B cell (primary cell): Measurements from ENCODE around the gene BACH2.

Experiments
- EZH2 ChIP-seq: IDR thresholded peaks from 2 replicates; pipeline ENCODE4 v1.6.1; 2012; ENCODE audit warnings: borderline replicate concordance, low read depth, mild to moderate bottlenecking, moderate library complexity, low read length; ENCODE audit not compliant: insufficient read depth, poor library complexity, severe bottlenecking
- TF ChIP-seq, protein P1 (sequence below): fragments of 200-600 bp; IDR thresholded peaks from one replicate; pipeline ENCODE4 v1.8.0; 2022; ENCODE audit warnings: antibody characterized with exemption, mild to moderate bottlenecking

DNA sequence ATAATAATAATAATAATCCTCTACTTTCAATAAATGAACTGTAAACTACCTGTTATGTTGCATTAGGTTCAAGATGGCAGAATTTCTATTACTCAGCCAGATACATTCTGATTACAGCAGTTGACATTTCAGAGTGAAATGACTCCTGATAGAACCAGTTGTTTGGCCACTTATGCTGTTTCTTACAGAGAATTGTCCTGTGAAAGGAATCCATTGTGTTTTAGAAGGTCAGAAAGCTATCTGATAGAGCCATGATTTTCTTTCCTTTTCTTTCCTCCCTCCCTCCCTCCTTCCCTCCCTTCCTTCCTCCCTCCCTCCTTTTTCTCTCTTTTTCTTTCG lies 385.8 kb downstream of the BACH2 start:
- TF ChIP-seq EZH2: no peak
- TF ChIP-seq, protein P1, sequence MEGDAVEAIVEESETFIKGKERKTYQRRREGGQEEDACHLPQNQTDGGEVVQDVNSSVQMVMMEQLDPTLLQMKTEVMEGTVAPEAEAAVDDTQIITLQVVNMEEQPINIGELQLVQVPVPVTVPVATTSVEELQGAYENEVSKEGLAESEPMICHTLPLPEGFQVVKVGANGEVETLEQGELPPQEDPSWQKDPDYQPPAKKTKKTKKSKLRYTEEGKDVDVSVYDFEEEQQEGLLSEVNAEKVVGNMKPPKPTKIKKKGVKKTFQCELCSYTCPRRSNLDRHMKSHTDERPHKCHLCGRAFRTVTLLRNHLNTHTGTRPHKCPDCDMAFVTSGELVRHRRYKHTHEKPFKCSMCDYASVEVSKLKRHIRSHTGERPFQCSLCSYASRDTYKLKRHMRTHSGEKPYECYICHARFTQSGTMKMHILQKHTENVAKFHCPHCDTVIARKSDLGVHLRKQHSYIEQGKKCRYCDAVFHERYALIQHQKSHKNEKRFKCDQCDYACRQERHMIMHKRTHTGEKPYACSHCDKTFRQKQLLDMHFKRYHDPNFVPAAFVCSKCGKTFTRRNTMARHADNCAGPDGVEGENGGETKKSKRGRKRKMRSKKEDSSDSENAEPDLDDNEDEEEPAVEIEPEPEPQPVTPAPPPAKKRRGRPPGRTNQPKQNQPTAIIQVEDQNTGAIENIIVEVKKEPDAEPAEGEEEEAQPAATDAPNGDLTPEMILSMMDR: no peak
